Endothelial cell (in vitro differentiated cells): Measurements from ENCODE around the gene HASPIN. TPM values are rescaled to one million over a fixed set of nuclear protein-coding genes. Genes with fewer than 3 reads are reported as not detected.

Source experiments
- DNase-seq: peaks from one replicate; pipeline ENCODE4 v3.0.0; 2021; ENCODE audit warnings: low spot score
- H3K27ac Mint-ChIP-seq: one replicate; pipeline ENCODE4 v1.8.0; 2021; ENCODE audit warnings: mixed read lengths, inconsistent platforms; ENCODE audit not compliant: unreplicated experiment
- H3K27me3 Mint-ChIP-seq: one replicate; pipeline ENCODE4 v1.8.0; 2021; ENCODE audit warnings: mild to moderate bottlenecking, moderate library complexity, mixed read lengths, inconsistent platforms; ENCODE audit not compliant: unreplicated experiment
- H3K36me3 Mint-ChIP-seq: one replicate; pipeline ENCODE4 v1.8.0; 2021; ENCODE audit warnings: mild to moderate bottlenecking, low read depth, mixed read lengths, inconsistent platforms; ENCODE audit not compliant: unreplicated experiment
- H3K4me1 Mint-ChIP-seq: one replicate; pipeline ENCODE4 v1.8.0; 2021; ENCODE audit warnings: mild to moderate bottlenecking, mixed read lengths, inconsistent platforms; ENCODE audit not compliant: unreplicated experiment
- H3K4me3 Mint-ChIP-seq: one replicate; pipeline ENCODE4 v1.8.0; 2021; ENCODE audit warnings: mild to moderate bottlenecking, mixed read lengths, inconsistent platforms; ENCODE audit not compliant: unreplicated experiment
- H3K9me3 Mint-ChIP-seq: one replicate; pipeline ENCODE4 v1.8.0; 2021; ENCODE audit warnings: mixed read lengths, inconsistent platforms; ENCODE audit not compliant: unreplicated experiment
- CTCF ChIP-seq: fragments of 200-600 bp; sonication (generic); IDR thresholded peaks from one replicate; pipeline ENCODE4 v1.5.0; 2021; ENCODE audit warnings: antibody characterized with exemption; ENCODE audit not compliant: unreplicated experiment
- total RNA-seq: library from RNA; stranded (reverse); fragmentation: NEBNext Ultra II Directional; extraction: Animal tissue kit (Norgen Biotek cat#: 25700); gene quantifications from one replicate; pipeline ENCODE4 v1.2.1, GENCODE V29; 2021; ENCODE audit not compliant: unreplicated experiment

The HASPIN gene
- total RNA-seq, 1 donor from 2014 or later: 5.2 TPM

GRCh38 chr17:3679531-3680126 lies 44.1 kb upstream of the HASPIN start:
- H3K9me3 Mint-ChIP-seq: no peaks in the 10 kb centered on the region
- TF ChIP-seq CTCF: no peak
- H3K27me3 Mint-ChIP-seq: peaks cover 3% of the 10 kb centered on the region
- H3K27ac Mint-ChIP-seq: no peak overlapping the region
- H3K4me1 Mint-ChIP-seq: no peaks in the 10 kb centered on the region
- no peak for DNase-seq
- H3K4me3 Mint-ChIP-seq: no peak overlapping the region
- no peaks in the 10 kb centered on the region for H3K36me3 Mint-ChIP-seq

GRCh38 chr17:3681057-3681456 lies 42.6 kb upstream of the HASPIN start:
- DNase-seq: no peak
- Mint-ChIP-seq H3K27ac (no peak overlapping the region), H3K27me3 (peaks cover 6% of the 10 kb centered on the region), H3K36me3 (no peaks in the 10 kb centered on the region), H3K4me1 (no peaks in the 10 kb centered on the region), H3K9me3 (no peaks in the 10 kb centered on the region), H3K4me3 (no peak overlapping the region)
- no peak for TF ChIP-seq CTCF

GRCh38 chr17:3681565-3681964 lies 42.1 kb upstream of the HASPIN start:
- Mint-ChIP-seq H3K27me3 (peaks cover 6% of the 10 kb centered on the region), H3K4me1 (no peaks in the 10 kb centered on the region), H3K9me3 (no peaks in the 10 kb centered on the region), H3K27ac (no peak overlapping the region), H3K36me3 (no peaks in the 10 kb centered on the region), H3K4me3 (no peak overlapping the region)
- TF ChIP-seq CTCF: no peak
- no peak for DNase-seq

GRCh38 chr17:3682033-3682432 lies 41.7 kb upstream of the HASPIN start:
- no peak for TF ChIP-seq CTCF
- DNase-seq: no peak
- no peaks in the 10 kb centered on the region for H3K36me3 Mint-ChIP-seq
- no peaks in the 10 kb centered on the region for H3K4me1 Mint-ChIP-seq
- no peak overlapping the region for H3K4me3 Mint-ChIP-seq
- peaks cover 6% of the 10 kb centered on the region for H3K27me3 Mint-ChIP-seq
- H3K27ac Mint-ChIP-seq: no peak overlapping the region
- H3K9me3 Mint-ChIP-seq: no peaks in the 10 kb centered on the region

GRCh38 chr17:3683054-3683511 lies 40.6 kb upstream of the HASPIN start:
- H3K27me3 Mint-ChIP-seq: peaks cover 6% of the 10 kb centered on the region
- TF ChIP-seq CTCF: peak; percentile 94
- peak; percentile 52 for DNase-seq
- H3K36me3 Mint-ChIP-seq: no peaks in the 10 kb centered on the region
- no peaks in the 10 kb centered on the region for H3K9me3 Mint-ChIP-seq
- H3K27ac Mint-ChIP-seq: no peak overlapping the region
- no peaks in the 10 kb centered on the region for H3K4me1 Mint-ChIP-seq
- no peak overlapping the region for H3K4me3 Mint-ChIP-seq
